NCI-H82 treated with DMSO at 0.1 percent for 48 hours (cell line): ENCODE results near the gene OR2C1.

Experiments used
- DNase-seq: peaks from one replicate; lab custom pipeline; 2025; ENCODE audit not compliant: unreplicated experiment; lab: John Stamatoyannopoulos, UW

Gene OR2C1

DNA sequence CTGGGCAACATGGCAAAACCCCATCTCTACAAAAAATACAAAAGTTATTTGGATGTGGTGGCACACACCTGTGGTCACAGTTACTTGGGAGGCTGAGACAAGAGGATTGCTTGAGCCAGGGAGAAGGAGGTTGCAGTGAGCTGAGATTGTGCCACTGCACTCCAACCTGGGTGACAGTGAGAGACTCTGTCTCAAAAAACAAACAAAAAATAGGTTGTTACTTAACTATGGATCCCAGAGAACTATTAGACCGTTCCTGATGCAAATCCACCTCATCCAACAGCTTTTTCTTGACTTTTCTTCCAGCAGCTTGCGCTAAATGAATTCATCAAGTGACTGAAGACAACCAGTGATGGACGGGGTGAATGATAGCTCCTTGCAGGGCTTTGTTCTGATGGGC is at the start of gene OR2C1:
OR2C1 (plus strand) TSS at position 301 of the 400 bp plus-strand sequence; CDS start at position 353, 52 bp downstream.
- no peak for DNase-seq

DNA sequence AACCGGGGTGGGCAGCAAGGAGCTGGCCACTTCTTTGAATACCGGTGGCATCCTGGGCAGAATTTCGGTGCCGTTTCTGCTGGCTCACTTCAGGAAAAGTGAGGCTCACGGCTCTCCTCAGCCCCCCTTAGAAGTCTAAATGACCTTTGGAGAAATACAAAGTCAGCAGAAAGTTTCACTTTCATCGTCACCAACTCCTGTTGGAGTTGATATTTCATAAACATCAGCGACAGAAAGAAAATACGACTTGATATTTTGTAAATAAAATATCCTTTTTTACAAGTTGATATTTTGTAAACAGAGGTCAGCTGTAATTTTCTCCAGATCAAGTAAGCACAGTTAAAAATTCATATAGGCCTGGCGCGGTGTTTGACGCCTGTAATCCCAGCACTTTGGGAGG is 49.6 kb upstream of the OR2C1 start:
- no peak for DNase-seq

DNA sequence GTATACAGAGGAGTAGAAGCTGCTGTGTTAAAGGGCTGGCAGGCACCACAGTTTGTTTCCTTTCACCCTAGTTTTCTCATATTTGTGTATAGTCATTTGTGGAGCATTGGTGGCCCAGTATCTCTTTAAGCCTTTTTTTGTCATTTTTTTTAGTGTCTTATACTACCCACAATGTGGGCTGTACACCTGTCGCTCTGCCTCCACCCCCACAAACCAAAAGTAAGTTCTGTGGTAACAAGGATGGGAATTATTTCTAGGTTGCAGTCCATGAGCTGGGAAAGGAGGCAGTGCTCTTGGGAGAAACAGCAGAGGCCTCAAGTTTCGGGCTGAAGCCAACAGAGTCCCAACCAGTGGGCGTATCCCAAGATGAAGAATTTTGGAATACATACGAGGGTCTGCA is 44.2 kb upstream of the OR2C1 start:
- no peak for DNase-seq

DNA sequence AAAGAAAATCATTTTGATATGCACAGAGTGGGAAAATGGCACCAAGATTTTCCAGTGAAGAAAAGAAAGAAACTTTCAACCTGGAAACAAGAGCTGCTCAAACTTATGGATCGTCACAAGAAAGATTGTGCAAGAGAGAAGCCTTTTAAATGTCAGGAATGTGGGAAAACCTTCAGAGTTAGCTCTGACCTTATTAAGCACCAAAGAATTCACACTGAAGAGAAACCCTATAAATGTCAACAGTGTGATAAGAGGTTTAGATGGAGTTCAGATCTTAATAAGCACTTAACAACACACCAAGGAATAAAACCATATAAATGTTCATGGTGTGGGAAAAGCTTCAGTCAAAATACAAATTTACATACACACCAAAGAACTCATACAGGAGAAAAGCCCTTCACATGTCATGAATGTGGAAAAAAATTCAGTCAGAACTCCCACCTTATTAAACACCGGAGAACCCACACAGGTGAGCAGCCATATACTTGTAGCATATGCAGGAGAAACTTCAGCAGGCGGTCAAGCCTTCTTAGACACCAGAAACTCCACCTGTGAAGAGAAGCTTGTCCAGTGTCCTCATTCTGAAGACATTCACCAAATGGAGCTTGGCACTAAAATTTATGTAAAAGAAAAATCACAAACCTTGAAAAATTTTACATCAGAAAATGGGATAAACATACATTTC is 38.2 kb upstream of the OR2C1 start:
- no peak for DNase-seq

DNA sequence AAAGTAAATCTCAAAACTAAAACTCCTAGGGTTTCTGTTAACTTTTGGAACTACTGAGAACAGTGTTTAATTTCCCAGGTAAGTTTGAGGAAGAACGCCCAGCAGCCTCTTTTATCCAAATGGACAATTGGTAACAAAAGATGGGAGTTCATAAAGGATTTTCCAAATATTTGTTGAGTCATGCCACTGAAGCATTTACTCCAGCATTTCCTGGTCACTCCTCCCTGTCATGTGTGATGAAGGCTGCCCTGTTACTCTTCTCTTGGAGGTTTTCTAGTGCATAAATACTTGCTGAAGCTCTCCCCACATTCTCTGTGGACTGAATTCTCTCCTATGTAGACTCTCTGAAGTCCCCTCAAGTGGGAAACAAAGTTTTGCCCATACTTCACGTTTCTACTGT is 33.9 kb upstream of the OR2C1 start:
- no peak for DNase-seq

DNA sequence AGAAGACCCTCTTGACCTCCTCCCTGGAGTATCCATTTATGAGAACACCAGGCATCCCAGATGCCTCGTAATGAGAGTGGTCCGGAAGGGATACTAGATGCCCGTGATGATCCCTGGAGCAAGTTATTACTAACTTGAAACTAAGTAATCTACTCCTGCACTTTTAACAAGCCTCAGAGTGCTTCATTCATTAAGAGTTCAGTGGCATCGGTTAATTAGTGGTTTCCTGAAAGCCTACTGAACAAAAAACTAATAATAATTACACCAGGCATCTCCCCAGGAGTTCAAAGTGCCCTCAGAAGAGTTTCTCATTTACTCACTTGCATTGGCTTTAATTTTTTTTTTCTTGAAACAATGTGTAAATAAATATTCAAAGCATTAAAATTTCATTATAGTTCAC is 28.2 kb upstream of the OR2C1 start:
- no peak for DNase-seq

DNA sequence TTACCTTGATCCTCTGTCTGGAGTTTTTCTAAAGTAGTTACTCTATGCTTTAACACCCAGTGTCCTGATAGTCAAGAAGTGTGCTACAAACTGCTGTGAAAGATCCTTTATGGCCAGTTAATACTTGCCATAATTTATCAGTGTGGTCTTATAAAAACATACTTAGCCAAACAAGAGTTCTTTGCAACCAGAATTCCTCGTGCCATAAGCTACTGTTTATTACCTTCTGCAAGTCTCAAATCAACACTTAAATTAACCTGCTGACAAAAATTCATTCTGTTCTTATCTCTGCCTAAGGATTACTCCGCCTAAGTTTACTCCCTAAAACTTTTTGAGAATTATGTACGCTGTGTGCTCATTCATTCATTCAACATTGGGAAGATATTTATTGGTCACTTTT is 27.6 kb upstream of the OR2C1 start:
- no peak for DNase-seq

DNA sequence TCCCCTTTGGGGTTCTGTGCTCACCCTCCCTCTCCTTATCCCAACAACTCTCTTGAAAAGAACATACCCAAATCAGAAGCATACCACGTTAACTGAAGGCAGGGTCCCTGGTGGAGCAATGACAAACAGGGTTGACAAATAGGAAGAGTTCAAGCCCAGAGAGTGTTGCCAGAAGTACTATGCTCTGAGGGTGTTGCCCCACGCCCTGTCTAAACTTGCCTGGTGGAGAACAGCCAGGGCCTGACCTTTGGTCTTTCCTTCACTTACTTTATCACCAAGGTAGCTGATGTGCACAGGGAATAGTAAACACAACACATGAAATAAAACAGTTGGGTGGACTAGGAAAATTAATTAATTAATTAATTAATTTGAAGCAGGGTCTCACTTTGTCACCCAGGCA is 27.0 kb upstream of the OR2C1 start:
- DNase-seq = no peak

DNA sequence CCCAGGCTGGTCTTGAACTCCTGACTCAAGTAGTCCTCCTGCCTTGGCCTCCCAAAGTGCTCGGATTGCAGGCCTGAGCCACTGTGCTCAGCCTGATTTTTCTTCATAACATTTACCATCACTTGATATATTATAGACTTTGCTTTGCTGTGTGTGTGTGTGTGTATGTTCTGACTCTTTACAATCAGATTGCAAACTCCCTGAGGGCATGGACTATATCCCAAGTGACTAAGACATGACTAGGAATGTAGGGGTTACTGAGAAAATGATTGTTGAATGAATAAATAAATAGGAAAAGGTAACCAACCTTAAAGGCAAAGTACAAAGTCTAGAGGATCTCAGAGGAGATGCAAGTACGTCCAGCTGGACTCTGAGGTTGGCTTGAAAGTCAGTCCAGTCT is 9.6 kb upstream of the OR2C1 start:
- no peak for DNase-seq

DNA sequence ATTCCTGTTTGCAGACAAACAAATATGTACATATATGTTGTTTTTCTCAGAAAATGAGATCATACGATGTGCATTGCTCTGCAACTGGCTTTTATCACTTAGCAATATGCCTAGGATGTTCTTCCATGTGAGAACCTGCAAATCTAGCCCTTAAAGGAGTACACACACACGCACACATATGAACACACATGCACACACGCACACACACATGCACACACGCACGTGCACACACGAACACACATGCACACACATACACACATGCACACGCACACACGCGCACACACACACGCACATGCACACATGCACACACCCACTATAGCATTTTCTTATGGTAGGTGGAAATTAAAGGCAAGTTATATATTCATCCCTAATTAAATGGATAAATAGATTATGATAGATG is 8.1 kb upstream of the OR2C1 start:
- DNase-seq = no peak

DNA sequence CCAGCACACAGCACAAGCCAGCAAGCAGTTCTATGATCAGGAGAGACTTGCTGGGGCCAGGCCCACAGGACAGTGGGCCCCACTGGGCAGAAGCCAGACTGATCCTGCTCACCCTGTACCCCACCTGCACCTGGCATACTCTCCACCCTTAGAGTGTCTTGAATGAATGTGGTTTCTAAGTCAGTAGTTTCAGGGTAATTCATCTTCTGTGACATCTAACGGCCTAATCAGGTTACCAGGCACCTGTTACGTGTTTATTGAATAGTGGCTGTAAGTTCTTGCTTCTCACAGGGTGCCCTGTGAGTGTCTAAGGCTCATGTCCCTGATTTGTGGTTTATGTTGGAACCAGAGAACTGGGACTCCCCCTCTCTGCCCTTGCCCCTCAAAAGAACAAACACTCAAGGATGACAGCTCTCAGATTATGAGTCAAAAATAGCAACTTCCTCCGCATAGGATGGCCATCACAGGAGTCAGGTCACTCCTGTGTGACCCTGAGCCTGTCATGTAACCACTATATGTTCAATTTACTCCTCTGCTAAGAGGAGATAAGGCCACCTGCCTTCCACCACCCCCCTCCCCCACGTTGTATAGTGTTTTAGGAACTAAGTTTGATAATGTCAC is 7.0 kb upstream of the OR2C1 start:
- DNase-seq = no peak

DNA sequence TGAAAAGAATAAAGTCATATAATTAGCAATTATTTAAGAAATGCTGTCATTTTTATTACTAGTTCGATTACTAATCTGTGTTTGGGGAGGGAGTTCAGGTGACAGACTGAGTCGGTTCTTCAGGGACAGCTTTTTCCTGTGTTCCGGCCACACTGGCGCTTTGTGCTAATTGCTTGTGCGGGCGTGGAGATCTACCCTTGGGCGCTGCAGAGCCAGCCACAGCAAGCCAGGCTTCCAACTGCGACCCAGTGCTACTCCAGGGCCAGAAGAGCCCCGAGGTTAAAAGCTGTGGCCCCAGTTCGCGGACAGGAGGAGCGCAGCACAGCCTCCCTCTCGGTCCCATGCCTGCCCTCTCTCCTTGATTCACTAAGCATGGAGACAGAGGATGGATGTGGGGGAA is 6.5 kb upstream of the OR2C1 start:
- DNase-seq = no peak

DNA sequence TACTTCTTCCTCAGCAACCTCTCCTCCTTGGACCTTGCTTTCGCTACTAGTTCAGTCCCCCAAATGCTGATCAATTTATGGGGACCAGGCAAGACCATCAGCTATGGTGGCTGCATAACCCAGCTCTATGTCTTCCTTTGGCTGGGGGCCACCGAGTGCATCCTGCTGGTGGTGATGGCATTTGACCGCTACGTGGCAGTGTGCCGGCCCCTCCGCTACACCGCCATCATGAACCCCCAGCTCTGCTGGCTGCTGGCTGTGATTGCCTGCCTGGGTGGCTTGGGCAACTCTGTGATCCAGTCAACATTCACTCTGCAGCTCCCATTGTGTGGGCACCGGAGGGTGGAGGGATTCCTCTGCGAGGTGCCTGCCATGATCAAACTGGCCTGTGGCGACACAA is 429 bp downstream of the OR2C1 start:
- DNase-seq = no peak

DNA sequence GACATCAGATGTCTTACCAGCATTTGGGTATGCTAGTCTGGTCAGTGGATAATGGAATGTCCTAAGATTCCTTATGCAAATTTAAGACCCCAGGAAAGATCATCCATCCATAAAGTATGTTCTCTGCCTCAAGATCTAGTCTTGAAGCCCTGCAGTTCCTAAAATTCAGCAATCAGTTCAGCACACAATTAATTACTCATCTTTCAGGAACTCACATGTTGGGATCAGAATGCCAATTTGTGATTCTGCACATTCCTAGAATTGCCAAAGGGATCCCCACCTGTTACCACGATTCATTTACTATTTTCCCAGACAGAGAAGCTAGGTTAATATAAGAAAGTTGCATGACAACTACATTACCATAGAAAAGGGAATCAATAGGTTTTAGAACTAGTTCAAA is 3.2 kb downstream of the OR2C1 start:
- DNase-seq = no peak

DNA sequence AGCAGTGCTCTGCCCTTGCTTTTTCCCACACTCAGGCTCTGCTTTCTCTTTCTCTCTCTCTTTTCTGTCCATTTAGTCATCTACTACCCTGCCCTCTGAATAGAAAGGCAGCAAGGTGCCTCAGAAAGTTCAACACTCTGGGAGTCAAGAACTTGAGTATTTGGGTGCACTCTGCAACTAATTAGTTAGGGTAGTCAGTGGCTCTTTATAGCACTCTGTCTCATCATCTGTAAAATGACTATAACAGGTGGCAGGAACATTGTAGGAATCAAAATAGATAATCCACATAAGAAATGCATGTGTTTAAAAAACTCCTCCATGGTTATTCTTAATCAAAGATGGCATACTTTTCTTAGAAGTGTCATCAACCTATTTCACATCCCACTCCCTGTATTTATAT is 7.2 kb downstream of the OR2C1 start:
- no peak for DNase-seq

DNA sequence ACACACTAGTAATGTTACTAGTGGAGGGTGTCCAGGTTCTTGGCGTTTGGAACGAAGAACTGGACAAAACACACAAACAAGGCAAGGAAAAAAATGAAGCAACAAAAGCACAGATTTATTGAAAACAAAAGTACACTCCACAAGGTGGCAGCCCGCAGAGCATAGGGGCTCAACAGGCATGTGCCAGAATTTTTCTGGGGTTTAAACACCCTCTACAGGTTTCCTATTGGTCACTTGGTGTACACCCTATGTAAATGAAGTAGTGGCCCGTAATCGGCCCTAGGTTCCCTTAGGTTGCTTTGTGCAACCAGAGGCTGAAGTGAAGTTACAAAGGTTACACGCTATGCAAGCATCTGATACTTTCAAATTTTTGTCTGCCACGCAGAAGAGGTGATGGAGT is 8.1 kb downstream of the OR2C1 start:
- DNase-seq = no peak

DNA sequence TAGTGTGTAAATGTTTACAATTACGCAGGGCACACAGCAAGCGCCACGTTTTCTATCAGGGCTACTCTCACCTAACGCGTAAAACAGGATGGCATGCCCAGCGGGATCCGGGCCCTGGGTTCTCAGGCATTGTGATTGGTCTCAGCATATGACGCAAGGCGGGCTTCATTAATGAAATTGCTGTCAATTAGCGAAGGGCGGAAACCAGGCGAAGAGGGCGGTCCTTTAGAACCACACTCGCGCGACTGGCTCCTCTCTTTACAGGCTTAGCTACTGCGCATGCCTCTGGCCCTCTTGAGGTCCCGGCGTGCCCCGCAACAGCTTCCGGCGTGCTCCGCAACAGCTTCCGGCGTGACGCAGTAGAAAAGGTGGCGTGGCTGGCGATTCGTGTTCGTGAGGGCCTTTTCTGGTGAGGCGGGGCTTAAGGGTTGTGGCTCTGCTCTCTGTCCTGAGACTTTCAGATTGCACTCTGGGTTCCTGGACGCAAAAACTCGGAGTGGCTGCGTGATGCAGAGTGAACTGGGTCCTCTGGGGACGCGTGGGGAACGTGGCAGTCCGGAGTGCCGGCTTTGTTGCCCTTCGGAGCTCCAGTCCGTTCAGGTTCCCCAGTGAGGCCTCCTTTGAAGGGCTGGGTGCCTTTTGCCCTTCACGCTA is 9.2 kb downstream of the OR2C1 start:
- DNase-seq = no peak

DNA sequence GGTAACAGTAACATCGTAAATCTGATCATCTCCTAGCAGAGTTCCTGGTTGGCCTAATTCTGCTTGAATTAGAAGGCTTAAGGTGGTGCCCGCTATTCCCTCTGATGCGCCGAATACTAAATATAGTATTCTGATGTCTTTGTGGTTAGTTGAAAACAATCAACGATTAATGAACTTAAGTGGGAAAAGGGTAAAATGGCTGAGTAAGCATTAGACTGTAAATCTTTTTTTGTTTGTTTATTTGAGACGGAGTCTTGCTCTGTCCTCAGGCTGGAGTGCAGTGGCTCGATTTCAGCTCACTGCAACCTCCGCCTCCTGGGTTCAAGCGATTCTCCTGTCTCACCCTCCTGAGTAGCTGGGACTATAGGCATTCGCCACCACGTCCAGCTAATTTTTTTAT is 13.4 kb downstream of the OR2C1 start:
- no peak for DNase-seq

DNA sequence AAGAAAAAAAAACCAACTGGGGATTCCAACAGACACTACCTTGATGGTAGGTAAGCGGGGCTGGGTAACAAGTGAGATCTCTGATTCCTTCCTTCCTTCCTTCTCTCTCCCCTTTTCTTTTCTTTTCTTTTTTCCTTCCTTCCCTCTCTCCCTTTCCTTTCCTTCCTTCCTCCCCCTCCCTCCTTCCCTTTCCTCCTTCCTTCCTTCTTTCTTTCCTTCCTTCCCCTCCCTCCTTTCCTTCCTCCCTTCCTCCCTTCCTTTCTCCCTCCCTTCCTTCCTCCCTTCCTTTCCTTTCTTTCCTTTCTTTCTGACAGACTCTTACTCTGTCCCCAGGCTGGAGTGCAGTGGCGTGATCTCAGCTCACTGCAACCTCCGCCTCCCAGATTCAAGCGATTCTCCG is 20.0 kb downstream of the OR2C1 start:
- DNase-seq = no peak

DNA sequence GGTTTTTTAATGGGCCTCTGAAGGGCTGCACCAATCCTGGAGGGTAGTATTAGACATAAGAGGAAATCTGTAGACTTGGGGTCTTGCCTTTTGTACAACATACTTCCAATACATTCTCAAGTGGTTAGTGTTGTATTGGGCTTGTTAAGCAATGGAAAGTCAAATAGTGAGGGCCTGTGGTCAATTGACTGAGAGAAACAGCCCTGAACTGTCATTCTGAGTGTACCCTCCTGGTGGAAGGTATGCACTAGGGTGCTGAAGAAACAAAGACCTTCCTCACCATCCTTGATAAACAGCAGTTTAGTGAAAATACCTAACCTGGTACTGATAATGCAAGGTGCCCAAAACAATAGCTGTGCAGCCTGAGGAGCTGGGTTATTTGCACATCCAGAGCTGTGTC is 22.2 kb downstream of the OR2C1 start:
- DNase-seq = no peak

DNA sequence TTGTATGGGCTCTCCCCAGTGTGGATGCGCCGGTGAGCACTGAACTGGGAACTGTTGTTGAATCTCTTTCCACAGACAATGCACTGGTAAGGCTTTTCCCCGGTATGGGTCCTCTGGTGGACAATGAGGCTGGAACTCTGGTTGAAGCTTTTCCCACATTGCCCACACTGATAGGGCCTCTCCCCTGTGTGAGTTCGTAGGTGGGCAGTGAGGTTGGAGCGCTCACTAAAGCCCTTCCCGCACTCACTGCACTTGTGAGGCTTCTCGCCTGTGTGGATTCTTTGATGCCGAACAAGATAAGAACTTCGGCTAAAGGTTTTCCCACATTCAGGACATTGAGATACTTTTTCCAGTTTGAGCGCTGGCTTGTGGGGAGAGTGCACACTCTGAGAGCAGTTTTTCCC is 27.4 kb downstream of the OR2C1 start:
- DNase-seq = no peak

DNA sequence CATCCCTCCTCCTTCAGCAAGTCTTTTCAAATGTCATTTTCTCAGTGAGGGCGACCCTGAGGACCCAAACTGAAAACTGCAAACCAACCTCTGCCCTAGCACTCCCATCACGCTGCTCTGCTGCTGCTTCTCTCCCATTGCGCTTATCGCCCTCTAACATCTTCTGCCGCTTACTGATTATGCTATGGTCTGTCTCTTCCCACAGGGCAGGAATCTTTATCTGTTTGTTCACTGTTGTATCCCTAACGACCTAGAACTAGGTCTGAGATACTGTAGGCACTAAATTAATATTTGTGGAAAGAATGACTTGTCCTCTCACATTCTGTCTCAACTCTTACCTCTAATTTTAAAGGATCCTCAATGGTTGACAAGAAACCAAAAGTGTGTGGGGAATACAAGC is 32.6 kb downstream of the OR2C1 start:
- no peak for DNase-seq
